ENCODE measurements around the gene NUDT16L1.

The NUDT16L1 gene

GRCh38 chr16:4682084-4682591 lies 11.2 kb upstream of the NUDT16L1 start:
- no peak for TF ChIP-seq USF1 (IDR thresholded peaks at IDR 0.05)
- TF ChIP-seq TCF12 (IDR thresholded peaks at IDR 0.05; ENCODE audit: low read depth), result no peak
- TF ChIP-seq FOXM1 (IDR thresholded peaks at IDR 0.05; ENCODE audit: borderline replicate concordance, low read depth), result no peak
- no peak for TF ChIP-seq EGR1 (IDR thresholded peaks at IDR 0.05)
- no peak for TF ChIP-seq MAX (IDR thresholded peaks at IDR 0.05)
- no peak for TF ChIP-seq EP300 (IDR thresholded peaks at IDR 0.05; ENCODE audit: borderline replicate concordance)
- TF ChIP-seq REST (IDR thresholded peaks at IDR 0.05; ENCODE audit: low read depth), result no peak
- TF ChIP-seq TAF1 (IDR thresholded peaks at IDR 0.05; ENCODE audit: low read depth), result no peak
- no peak for TF ChIP-seq YY1 (IDR thresholded peaks at IDR 0.05; ENCODE audit: low read depth)
- no peak for TF ChIP-seq RAD21 (IDR thresholded peaks at IDR 0.05; ENCODE audit: low read depth)

GRCh38 chr16:4682616-4683254 lies 10.6 kb upstream of the NUDT16L1 start:
- TF ChIP-seq RAD21 (IDR thresholded peaks at IDR 0.05; ENCODE audit: low read depth) (peak; percentile 25; the same call in 1 of the 2 replicates), CEBPB (IDR thresholded peaks at IDR 0.05) (no peak)

GRCh38 chr16:4683255-4684057 lies 9.9 kb upstream of the NUDT16L1 start:
- TF ChIP-seq TAF1 (IDR thresholded peaks at IDR 0.05; ENCODE audit: low read depth), result no peak
- no peak for TF ChIP-seq EP300 (IDR thresholded peaks at IDR 0.05; ENCODE audit: borderline replicate concordance)
- TF ChIP-seq REST (IDR thresholded peaks at IDR 0.05; ENCODE audit: low read depth), result no peak
- no peak for TF ChIP-seq ZBTB7A (IDR thresholded peaks at IDR 0.05; ENCODE audit: low read depth)
- no peak for TF ChIP-seq RAD21 (IDR thresholded peaks at IDR 0.05; ENCODE audit: low read depth)
- no peak for TF ChIP-seq CEBPB (IDR thresholded peaks at IDR 0.05)
- TF ChIP-seq TEAD4 (IDR thresholded peaks at IDR 0.05), result no peak
- TF ChIP-seq MAX (IDR thresholded peaks at IDR 0.05), result no peak

- no peak for TF ChIP-seq EGR1 (IDR thresholded peaks at IDR 0.05)
- TF ChIP-seq TEAD4 (IDR thresholded peaks at IDR 0.05), result no peak
- TF ChIP-seq TCF12 (IDR thresholded peaks at IDR 0.05; ENCODE audit: low read depth), result no peak
- no peak for TF ChIP-seq ZBTB7A (IDR thresholded peaks at IDR 0.05; ENCODE audit: low read depth)
- TF ChIP-seq EP300 (IDR thresholded peaks at IDR 0.05; ENCODE audit: borderline replicate concordance), result no peak
- no peak for TF ChIP-seq CEBPB (IDR thresholded peaks at IDR 0.05)
- no peak for TF ChIP-seq CREB1 (IDR thresholded peaks at IDR 0.05; ENCODE audit: low read depth)
- no peak for TF ChIP-seq FOXM1 (IDR thresholded peaks at IDR 0.05; ENCODE audit: borderline replicate concordance, low read depth)
- no peak for TF ChIP-seq USF1 (IDR thresholded peaks at IDR 0.05)
- TF ChIP-seq NFIC (IDR thresholded peaks at IDR 0.05), result no peak
- no peak for TF ChIP-seq YY1 (IDR thresholded peaks at IDR 0.05; ENCODE audit: low read depth)
- no peak for TF ChIP-seq REST (IDR thresholded peaks at IDR 0.05; ENCODE audit: low read depth)
- TF ChIP-seq TAF1 (IDR thresholded peaks at IDR 0.05; ENCODE audit: low read depth), result no peak
- no peak for TF ChIP-seq MAX (IDR thresholded peaks at IDR 0.05)
Observed at GRCh38 chr16:4684058-4684715, 9.2 kb upstream of the NUDT16L1 start.
